ENCODE measurements around the gene MTIF3. TPM values are rescaled to one million over a fixed set of nuclear protein-coding genes. Genes with fewer than 3 reads are reported as not detected.

Gene MTIF3, protein sequence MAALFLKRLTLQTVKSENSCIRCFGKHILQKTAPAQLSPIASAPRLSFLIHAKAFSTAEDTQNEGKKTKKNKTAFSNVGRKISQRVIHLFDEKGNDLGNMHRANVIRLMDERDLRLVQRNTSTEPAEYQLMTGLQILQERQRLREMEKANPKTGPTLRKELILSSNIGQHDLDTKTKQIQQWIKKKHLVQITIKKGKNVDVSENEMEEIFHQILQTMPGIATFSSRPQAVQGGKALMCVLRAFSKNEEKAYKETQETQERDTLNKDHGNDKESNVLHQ
- polyA plus RNA-seq (ENCODE audit: insufficient read length): 91.3 TPM
- long read RNA-seq, donor 1, transcript MTIF3-202 (5 exons, 1,005 nt): major isoform, 13 of 42 reads
- long read RNA-seq, donor 1, partial matches to known transcripts: 24 of 42 reads
- long read RNA-seq, donor 1, other reads (novel, unspliced or antisense): 0 of 42 reads
- long read RNA-seq, donor 2, transcript MTIF3-203 (3 exons, 889 nt): minor isoform, 7 of 125 reads
- long read RNA-seq, donor 2, transcript MTIF3-202 (5 exons, 1,005 nt): major isoform, 10 of 125 reads
- long read RNA-seq, donor 2, partial matches to known transcripts: 63 of 125 reads
- long read RNA-seq, donor 2, other reads (novel, unspliced or antisense): 42 of 125 reads
- long read RNA-seq, donor 3, transcript MTIF3-202 (5 exons, 1,005 nt): major isoform, 12 of 26 reads
- long read RNA-seq, donor 3, partial matches to known transcripts: 7 of 26 reads
- long read RNA-seq, donor 3, other reads (novel, unspliced or antisense): 0 of 26 reads
- long read RNA-seq, donor 4, transcript MTIF3-203 (3 exons, 889 nt): major isoform, 5 of 27 reads
- long read RNA-seq, donor 4, partial matches to known transcripts: 21 of 27 reads
- long read RNA-seq, donor 4, other reads (novel, unspliced or antisense): 0 of 27 reads
- long read RNA-seq, donor 5, transcript MTIF3-202 (5 exons, 1,005 nt): major isoform, 20 of 182 reads
- long read RNA-seq, donor 5, partial matches to known transcripts: 98 of 182 reads
- long read RNA-seq, donor 5, other reads (novel, unspliced or antisense): 56 of 182 reads
- long read RNA-seq, donor 6, transcript MTIF3-202 (5 exons, 1,005 nt): major isoform, 12 of 147 reads
- long read RNA-seq, donor 6, partial matches to known transcripts: 76 of 147 reads
- long read RNA-seq, donor 6, other reads (novel, unspliced or antisense): 54 of 147 reads
- long read RNA-seq, donor 7, transcript MTIF3-203 (3 exons, 889 nt): minor isoform, 11 of 118 reads
- long read RNA-seq, donor 7, transcript MTIF3-202 (5 exons, 1,005 nt): major isoform, 21 of 118 reads
- long read RNA-seq, donor 7, partial matches to known transcripts: 82 of 118 reads
- long read RNA-seq, donor 7, other reads (novel, unspliced or antisense): 0 of 118 reads
- long read RNA-seq, donor 8, partial matches to known transcripts: 6 of 11 reads
- long read RNA-seq, donor 8, other reads (novel, unspliced or antisense): 0 of 11 reads

DNA sequence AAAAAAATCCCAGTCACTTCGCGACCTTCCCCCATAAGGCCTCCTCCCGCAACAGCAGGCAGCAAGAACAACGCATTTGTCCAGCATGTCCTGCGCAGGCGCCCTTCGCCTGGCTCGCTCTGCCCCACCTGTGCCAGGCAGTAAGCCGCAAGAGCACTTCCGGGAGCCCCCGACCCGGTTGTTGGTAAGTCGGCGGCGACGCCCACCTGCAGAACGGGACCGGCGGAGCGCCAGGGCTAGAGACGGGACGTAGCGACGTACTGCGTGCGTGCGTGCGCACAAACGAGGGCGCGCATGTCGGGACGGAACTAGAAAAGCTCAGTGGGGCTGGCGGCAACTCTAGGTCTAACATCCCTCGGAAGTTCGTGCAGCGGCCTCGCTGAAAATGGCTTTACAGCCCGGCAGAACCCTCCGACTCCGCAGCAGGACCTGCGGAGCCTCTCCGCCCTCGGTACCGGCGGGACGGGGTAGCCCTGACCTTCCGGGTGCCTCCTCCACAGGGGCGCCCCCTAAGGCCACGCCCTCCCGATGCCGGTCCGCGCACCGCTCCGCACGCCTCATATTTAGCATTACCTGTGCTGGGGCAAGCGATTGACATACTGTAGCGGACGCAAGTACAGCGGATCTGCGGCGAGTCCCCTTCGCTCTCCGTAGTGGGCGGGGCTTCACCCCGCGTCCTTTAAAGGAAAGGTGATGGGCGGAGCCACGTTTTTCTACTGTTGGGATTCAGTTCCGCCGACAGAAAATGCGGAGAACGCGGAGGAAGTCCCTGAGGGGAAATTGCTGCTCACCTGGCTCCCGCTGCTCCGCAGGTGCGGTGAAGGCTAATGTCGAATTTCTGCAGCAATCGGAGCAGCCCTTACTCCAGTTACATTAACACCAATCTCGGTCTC lies at the start of gene MTIF3:
MTIF3 (minus strand) TSS at position 629 of the 893 bp plus-strand sequence. CDS start 10,116 bp downstream, outside the sequence.
- DNase-seq: peak; percentile 97

DNA sequence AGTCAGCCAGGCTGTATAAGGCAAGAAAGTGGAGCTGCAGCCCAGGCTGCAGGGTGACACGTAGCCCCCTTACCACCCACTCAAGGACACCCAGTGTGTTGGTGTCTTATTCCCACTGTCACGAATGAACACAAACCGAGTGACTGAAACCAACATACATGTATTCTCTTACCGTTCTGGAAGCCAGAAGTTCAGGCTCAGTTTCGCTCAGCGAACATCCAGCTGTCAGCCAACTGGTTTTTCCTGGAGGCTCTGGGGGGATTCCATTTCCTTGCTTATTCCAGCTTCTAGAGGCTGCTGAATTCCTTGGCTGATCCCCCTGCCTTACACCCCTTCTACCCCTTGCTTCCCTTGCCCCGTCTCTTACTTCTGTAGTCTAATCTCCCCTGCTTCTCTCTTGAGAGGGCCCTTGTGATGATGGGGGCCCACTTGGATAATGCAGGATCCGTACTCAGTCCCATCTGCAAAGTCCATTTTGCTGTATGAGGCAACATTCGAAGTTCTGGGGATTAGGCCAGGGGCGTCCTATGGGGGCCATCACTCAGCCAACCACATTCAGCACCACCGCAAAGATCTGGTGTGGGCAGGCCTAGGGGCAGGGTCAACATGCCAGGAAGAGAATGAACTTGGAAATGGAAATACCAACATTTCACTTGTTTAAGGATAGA lies 47.3 kb upstream of the MTIF3 start:
- no peak for DNase-seq

DNA sequence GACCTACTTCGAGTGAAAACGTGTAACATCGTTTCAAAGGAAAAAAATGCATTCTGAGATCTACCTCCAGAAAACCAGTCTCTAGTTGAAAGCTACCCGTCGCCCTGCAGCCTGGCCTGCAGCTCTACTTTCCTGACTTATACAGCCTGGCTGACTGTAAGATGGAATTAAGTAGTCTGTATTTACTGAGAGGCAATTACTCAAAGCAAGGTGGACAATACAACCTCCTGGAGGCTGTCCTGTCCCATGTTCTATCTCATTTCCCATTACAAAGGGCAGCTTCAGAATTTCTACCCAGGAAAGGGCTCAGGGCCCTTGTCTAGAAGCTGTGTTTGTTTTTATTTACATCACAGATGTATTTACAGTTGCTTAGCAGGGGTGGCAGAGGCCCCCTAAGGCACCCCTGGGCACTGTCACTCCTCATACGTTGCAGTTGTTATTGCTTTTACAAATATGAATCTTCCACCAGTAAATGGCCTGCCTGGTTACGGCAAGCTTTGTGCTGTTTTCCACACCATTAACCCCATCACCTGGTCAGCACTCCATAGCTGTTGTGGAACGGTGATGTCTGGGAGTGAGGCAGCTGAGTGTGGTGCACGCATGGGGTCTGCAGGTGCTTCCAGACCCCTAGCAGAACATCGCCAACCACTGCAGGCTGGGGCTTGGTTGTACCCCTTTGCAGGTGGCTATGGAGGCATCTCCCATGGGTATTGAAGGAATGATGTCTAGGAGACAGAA lies 46.3 kb upstream of the MTIF3 start:
- DNase-seq: peak; percentile 27

DNA sequence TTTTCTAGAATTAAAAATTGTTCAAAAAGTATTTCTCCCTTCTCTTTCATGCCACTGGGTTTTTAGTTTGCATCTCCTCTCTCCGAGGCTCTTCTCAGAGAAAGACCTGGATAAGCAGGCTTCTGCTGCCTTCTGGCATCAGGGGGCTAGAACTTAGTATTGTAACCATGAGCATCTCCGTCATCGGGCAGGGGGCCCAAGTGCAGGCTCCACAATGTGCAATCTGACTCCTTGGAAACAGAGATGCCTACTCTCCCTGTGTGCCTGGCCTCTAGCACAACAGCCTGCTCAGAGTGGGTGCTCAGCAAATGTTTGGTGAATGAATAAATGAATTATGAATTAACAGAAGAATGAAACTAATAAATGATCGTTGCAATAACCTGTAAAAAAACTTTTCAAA lies 45.6 kb upstream of the MTIF3 start:
- DNase-seq: no peak

DNA sequence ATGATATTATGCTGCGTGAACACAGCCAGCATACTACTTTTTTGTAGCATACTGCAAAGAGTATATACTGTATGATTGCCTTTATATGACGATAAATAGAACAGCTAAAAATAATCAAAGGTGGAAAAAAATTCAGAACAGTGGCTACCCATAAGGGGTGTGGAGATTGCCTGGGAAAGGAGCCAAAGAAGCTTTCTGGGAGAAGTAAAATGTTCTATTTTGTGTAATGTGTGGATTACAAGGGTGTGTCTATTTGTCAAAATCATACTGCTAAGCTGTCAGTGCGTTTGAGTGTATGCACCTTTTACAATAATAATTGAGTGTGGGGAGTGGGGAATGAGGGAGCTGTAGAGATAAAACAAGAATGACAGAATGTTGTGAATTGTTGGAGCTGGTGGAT lies 45.2 kb upstream of the MTIF3 start:
- no peak for DNase-seq

DNA sequence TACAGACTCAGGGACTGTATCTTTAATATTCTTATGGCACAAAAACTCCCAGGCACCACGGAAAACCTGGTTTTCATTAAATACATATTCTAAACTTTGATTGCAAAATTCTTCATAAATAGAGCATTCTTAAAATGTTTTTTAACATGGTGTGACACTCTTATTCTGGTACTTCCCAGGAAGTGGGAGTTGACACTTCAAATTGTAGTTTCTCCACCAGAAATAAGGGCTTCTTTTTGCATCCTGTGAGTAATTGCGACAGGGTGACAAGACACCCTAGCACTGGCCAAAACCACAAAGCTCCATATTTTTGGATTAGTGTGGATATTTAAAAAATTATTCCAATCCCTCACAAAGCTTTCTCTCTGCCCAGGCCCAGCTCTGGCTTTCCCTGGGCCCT lies 43.6 kb upstream of the MTIF3 start:
- no peak for DNase-seq

DNA sequence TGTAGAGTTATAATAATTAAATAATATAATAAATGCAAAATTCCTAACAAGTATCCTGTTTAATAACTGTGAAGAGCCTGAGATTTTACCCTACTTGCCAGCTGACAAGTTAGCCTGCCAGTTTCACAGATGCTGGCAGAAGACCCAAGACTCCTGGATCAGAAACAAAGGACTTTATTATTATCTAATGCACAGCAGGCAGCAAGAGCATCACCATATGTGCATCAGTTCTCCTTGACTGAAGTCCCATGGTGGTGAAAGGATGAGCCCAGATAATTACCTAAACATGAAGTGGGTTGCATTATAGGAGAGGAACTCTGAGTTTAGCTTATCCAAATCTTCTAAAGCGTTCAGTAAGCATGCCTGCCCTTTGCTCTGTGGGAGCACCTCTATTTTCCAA lies 39.1 kb upstream of the MTIF3 start:
- DNase-seq: no peak

DNA sequence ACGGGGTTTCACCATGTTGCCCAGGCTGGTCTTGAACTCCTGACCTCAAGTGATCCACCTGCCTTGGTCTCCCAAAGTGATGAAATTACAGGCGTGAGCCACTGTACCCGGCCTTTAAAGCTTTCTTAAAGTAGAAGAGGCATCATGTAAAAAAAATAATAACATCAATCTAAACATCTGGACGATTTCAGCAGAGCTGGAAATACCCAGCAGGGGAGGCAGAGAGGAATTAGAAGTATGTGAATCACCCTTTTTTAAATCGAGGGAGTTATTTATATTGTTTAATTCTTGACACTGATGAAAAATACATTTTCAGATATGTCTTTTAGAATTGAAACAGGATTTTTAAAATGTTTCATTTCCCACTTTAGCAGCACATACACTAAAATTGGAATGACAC lies 37.4 kb upstream of the MTIF3 start:
- no peak for DNase-seq

DNA sequence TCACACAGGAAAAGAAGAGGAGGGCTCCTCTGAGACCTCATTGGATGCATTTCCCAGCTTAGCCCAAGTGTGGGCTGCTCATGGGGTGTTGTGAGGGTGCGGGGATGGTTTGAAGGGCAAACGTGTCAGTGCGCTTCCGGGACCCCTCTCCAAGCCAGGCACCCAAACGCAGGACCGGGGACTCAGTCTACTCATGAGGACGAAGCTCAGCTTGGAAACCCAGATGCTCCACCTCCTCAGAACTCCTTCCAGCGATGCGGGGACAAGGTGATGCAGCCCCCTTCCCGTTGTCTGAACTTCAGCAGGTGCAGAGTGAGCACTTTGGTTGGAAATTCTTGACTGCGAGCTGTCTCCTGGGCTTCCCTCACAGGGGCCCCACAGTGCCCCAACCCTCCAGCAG lies 33.1 kb upstream of the MTIF3 start:
- DNase-seq: no peak

DNA sequence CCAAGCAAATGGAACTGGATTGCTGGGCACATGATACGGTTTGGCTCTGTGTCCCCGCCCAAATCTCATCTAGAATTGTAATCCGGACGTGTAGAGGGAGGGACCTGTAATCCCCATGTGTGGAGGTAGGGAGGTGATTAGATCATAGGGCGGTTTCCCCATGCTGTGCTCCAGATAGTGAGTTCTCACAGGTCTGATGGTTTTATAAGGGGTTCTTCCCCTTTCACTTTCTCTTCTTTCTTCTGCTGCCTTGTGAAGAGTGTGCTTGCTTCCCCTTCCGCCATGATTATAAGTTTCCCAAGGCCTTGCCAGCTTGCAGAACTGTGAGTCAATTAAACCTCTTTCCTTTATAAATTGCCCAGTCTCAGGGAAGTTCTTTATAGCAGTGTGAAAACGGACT lies 32.6 kb upstream of the MTIF3 start:
- DNase-seq: no peak

DNA sequence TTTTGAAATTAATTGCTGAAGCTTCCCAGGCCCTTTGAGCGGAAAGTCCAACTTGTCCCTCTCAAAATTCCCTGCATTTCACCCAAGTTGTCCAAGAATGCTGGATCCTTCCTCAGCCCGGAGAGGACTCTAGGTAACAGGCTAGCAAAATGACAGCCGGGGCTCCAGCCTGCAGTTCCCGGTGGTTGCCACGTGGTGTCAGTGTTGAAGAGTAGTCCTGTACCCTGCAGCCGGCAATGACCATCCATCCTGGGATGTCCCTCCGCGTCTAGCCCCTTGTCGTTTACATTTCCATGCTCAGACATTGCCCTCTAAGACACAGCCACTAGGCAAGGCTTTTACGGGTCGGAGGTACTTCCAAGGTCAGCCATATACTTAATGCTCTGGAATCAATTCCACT lies 31.4 kb upstream of the MTIF3 start:
- DNase-seq: no peak

DNA sequence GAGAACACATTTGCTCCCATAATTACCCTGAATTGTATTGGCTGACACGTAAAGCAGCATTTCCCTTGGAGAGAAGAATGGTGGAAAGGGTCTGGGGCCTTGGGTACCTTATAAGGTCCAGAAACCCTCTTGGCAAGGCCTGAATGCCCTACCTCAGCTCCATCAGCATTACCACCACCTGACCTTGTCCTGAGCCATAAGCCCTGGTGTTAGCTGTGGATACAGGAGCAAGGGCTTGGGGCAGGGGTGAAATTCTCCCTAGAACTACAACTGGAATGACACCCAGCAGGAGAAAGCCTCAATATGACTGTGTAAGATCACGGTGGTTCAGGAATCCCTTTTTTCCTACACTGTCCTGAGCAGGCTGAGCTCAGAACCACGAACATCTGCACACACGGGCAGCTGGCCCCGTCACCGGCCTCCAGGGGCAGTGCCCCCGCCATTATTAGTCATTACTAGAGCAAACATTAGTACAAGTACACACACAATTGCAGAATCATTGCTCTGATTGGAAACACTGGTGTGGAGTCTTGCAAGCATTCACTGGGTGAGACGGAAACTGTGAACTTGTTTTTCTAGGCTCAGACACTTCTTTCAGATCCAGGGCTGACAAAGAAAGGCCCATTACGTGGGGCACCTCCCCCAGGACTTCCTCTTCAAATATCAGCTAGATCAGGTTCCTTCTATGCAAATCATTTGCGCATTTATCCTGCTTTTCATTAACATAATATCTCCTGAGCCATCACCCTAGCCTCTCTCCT lies 26.8 kb upstream of the MTIF3 start:
- no peak for DNase-seq

DNA sequence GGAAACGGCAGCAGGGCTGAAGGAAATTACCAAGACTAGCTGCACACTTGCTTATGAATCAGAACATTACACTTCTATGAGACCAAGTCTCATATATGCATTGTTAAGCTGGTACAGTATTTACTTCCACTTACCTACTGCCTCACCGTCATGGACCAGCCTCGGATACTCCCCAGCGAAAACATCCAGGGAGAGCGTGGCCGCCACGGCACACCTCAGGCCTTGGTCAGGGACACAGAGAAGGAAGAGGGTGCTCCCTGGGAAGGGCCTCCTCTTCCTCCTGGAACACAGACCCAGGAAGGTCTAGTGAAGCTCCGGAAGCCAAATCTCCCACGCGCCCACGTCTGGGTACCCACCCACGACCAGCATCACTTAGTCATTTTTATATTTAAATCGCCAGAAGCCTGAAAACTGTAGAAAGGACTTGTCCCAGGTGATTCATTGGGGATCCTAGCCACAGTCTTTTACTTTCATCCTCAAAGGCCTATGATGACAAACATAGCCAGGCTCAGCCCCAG lies 24.4 kb upstream of the MTIF3 start:
- DNase-seq: no peak

DNA sequence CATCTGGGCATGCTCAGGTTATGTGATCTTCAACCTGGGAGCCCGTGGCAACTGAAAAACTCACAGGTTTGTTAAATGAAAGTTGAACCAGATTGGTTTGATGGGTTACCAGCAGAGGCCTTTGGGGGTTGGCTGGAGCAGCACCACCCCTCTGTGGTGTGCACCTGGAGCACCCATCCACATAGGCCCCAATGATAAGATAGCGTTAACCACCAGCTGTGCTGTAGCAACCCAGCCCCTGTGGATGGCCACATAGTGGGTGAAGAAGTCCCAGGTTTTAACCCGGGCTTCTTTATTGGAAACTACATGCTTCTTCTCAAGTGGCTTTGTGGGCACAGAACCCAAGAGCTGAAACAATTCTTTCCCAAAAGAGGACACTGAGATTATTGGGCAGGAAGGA lies 22.6 kb upstream of the MTIF3 start:
- DNase-seq: no peak

DNA sequence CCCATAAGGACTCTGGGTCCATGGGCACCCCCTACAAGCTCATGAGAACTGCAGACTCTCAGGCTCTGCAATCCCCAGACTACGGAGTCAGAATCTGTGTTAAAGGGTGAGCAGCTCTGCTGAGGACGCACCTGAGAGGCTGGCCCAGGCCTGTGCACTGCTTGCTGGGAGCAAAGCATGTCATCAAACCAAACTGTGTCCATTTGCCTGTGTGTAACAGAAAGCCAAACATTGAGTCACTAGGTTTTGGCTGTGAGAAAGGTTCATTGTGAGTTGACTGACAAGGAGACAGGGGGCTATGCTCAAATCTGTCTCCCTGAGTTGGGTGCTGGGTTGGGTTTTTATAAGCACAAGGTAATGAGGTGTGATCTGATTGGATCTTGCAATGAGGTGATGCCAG lies 22.1 kb upstream of the MTIF3 start:
- DNase-seq: no peak

DNA sequence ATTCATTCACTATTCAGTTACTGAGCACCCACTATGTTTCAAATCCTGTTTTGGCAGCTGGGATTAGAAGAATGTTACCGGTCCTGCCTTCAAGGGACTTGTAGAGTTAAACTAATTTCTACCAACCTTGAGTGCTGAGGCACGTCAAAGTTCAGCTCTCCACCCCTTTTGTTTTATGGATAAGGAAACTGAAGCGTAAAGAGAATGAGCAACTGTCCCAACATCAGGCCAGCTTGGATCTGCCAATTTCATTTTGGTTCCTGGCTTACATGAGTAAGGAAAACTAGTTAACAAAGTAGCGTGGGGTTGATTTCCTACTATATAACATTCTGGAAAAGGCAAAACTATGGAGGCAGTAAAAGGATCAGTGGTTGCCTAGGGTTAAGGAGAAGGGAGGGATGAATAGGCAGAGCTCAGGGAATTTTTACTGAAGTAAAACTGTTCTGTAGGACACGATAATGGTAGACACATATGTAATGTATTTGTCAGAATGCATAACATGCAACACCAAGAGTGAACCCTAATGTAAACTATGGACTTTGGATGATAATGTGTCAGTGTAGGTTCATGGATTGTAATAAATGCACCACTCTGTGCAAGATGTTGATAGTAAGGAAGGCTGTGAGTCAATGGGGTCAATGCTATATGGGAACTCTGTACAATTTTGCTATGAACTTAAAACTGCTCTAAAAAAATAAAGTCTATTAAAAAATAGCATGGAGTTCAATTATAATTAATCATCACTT lies 19.9 kb upstream of the MTIF3 start:
- no peak for DNase-seq

DNA sequence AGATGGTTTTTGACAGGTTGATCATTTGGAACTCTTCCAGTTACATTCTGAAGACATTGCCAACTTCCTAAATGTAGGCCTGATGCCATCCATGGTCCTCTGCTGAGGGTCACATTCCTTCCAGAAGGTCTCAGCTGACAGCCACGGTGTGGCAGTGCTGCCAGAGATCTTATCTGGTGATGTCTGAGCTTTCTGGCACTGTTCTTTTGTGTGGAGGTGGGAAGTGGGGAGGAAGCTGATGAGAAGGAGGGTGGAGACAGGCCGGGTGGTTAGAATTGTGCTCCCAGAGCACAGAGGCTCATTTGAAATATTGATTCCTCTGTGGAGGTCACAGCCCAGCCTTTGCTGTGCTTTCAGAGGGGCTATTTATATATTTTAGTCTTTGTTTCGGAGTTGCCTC lies 16.1 kb upstream of the MTIF3 start:
- DNase-seq: no peak

DNA sequence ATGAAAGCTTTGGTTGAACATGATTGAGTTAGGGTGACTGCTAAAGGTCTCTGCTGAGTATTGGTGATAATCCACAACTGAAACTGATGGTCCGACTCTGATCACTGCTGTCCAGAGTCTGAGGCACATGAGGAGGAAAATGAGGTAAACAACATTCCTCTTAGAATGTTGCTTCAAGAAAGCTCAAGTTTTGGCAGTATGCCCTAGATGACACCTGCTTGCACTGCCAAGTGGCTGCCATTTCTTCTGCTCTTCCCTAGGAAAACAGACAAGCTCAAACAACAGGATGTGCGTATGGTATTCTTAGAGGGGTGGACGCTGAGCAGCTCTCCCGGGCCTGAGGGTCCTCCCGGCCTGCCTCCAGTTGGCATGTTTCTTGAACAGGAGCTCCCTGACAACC lies 15.2 kb upstream of the MTIF3 start:
- no peak for DNase-seq

Measured in left kidney (tissue), 8 donors.